GM19455 (cell line): ENCODE data around the gene PRPS1.
"Not testable (repeated sequence)": the region's sequence is repeated elsewhere in the genome, so short reads cannot be mapped to it uniquely, and the experiment has no call there.

ENCODE experiments used
- ATAC-seq: cut with Tn5 transposase; IDR thresholded peaks from one replicate; pipeline ENCODE4 v1.9.1; 2021; ENCODE audit not compliant: unreplicated experiment

The PRPS1 gene

GRCh38 chrX:107627838-107628661 lies at the start of gene PRPS1:
Gene PRPS1 (plus strand): TSS chrX:107628510. CDS start chrX:107628629, 119 bp downstream.
- peak; percentile 100 for ATAC-seq

- ATAC-seq = no peak
These were observed 48.4 kb upstream of the PRPS1 start for GRCh38 chrX:107579956-107580355.

- ATAC-seq = no peak
These were observed 46.4 kb upstream of the PRPS1 start for GRCh38 chrX:107581923-107582322.

GRCh38 chrX:107589243-107589642 lies 39.1 kb upstream of the PRPS1 start:
- no peak for ATAC-seq

- ATAC-seq = no peak
These were observed 31.7 kb upstream of the PRPS1 start for GRCh38 chrX:107596651-107597050.

GRCh38 chrX:107597264-107597663 lies 31.0 kb upstream of the PRPS1 start:
- no peak for ATAC-seq

- no peak for ATAC-seq
These were observed 30.5 kb upstream of the PRPS1 start for GRCh38 chrX:107597791-107598190.

GRCh38 chrX:107599450-107599861 lies 28.9 kb upstream of the PRPS1 start:
- no peak for ATAC-seq

GRCh38 chrX:107600366-107600765 lies 27.9 kb upstream of the PRPS1 start:
- ATAC-seq = no peak

- no peak for ATAC-seq
These were observed 27.0 kb upstream of the PRPS1 start for GRCh38 chrX:107601326-107601725.

- ATAC-seq = no peak
These were observed 26.6 kb upstream of the PRPS1 start for GRCh38 chrX:107601759-107602158.

GRCh38 chrX:107602694-107603239 lies 25.5 kb upstream of the PRPS1 start:
- ATAC-seq = no peak

- ATAC-seq = no peak
These were observed 24.7 kb upstream of the PRPS1 start for GRCh38 chrX:107603429-107604159.

- not testable (repeated sequence) for ATAC-seq
These were observed 19.2 kb upstream of the PRPS1 start for GRCh38 chrX:107609061-107609460.

GRCh38 chrX:107610667-107611066 lies 17.6 kb upstream of the PRPS1 start:
- no peak for ATAC-seq

- ATAC-seq = no peak
These were observed 8.4 kb upstream of the PRPS1 start for GRCh38 chrX:107619885-107620322.

- no peak for ATAC-seq
These were observed 3.4 kb upstream of the PRPS1 start for GRCh38 chrX:107624893-107625292.

- ATAC-seq = no peak
These were observed 2.6 kb upstream of the PRPS1 start for GRCh38 chrX:107625739-107626138.

GRCh38 chrX:107626481-107626880 lies 1.8 kb upstream of the PRPS1 start:
- no peak for ATAC-seq

- ATAC-seq = no peak
These were observed 1.4 kb upstream of the PRPS1 start for GRCh38 chrX:107626916-107627315.

GRCh38 chrX:107628662-107629539 lies 591 bp downstream of the PRPS1 start:
- peak; percentile 48 for ATAC-seq
